GM21390 (cell line): ENCODE data around the gene LRRC1.
"Not testable (repeated sequence)": the region's sequence is repeated elsewhere in the genome, so short reads cannot be mapped to it uniquely, and the experiment has no call there.

ENCODE experiments used
- ATAC-seq: cut with Tn5 transposase; IDR thresholded peaks from one replicate; pipeline ENCODE4 v1.9.1; 2021; ENCODE audit not compliant: unreplicated experiment

LRRC1 gene

DNA sequence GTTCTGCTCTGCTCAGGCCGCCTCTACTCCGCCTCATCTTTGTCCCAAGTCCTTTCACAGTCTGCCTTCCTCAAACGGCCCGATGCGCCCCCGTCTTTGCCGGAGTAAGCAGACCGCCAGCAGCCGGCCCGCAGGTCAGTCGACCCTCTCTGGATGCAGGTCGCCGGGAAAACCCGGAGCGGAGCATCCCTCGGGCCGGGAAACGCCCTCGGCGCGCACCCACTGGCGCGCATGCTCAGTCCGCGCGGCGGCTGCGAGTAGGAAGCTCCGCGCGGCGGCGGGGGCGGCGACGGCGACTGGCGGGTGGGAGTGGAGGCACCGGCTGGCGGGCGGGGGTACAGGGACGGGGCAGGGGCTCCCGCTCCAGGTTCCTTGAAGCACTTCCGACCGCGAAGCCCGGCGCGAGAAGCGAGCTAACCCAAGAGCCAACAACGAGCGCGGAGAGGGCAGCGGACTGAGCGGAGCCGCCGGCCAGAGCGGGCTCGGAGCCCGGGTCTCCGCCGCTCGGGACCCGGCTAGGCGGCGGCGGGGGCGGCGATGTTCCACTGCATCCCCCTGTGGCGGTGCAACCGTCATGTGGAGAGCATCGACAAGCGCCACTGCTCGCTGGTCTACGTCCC, at the start of gene LRRC1:
TSS of gene LRRC1 (plus strand) at position 286 of the 620 bp plus-strand sequence. CDS start at position 538, 252 bp downstream.
- peak; percentile 72 for ATAC-seq

DNA sequence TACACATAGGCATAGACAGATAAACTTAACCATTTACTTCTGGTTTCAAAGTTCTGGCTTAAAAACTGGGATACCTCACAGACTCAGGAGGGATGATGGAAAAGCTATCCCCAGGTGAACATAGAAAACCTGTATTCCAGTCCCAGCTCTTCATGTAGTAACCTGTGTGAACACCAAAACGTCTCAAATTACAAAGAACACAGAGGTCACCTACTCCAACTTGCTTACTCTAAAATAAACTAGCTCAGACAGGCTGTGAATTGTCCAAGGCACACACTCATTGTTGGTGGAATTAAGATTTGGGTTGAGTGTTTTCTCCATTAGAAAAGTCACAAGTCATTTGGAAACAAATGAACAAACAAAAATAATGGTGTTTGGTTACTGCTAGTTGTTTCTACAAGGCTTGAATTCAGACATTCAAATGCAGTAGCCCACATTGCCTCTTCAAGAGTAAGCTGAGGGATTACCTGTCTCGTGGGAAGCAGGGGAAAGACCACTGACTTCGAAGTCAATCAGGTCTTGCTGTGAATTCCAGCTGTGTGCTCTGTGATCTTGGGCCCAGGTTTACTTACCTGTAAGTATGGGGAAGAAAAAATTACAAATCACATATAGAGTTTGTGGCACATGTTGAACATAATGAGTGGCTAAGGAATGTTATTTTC, 48.2 kb upstream of the LRRC1 start:
- no peak for ATAC-seq

DNA sequence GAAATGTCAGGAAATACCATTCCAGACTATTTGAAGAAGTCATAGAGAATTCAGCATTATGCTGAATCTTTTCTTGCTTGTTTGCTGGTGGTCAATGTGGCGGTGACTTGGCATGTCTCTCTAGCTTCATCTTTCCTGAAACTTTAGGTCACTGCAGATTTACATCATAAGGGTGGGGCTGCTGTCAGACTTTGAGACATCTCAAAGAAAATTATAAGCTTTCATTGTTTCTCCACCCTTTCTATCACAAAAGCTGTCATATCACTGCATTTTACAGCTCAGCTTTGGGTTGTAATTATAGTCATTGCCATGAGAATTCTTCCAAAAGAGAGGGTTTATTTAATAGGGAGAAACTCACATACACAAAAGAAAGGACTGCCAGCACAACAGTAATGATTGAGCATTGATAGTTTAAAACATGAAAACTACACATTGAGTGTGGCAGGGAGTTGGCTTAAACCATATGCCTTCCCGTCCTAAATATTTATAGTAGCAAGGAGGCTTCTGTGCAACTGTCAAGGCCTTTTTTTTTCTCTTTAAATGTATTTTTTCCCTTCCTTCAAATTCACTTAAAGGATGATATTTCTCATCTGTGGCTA, 44.7 kb upstream of the LRRC1 start:
- no peak for ATAC-seq

DNA sequence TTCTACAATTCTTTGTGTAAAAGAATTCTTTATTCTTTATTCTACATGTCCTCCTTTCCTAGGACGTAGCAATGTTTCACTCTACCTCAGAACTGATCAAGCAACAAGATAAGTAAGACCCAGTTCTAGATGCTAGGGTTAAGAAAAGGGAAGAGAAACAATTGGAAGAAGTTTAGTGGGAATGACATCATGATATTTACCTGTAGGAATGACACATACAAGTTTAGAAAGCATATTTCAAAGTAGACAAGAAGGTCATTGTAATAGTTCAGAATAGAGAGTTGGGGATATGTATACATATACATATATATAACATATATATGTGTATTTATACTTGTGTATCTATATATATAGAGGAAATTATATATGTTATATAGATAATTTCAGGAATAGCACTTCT, 43.4 kb upstream of the LRRC1 start:
- no peak for ATAC-seq

DNA sequence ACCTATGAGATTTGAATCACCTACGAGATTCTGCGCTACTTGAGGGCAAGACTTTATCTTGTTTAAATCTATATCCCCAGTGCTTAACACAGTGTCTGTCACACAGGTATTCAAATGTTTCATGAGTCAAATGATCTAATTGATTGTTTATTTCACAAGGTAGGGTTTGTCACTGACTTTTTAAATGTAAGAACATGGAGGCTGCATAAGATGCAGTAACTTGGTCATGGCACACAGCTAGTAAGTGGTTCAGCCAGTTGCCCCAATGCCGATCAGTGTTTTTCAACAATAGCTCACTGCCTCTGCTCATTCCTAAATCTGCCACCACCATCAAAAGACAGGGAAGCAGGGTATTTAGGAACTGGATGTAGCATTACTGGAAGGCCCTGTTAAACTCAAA, 42.4 kb upstream of the LRRC1 start:
- no peak for ATAC-seq

DNA sequence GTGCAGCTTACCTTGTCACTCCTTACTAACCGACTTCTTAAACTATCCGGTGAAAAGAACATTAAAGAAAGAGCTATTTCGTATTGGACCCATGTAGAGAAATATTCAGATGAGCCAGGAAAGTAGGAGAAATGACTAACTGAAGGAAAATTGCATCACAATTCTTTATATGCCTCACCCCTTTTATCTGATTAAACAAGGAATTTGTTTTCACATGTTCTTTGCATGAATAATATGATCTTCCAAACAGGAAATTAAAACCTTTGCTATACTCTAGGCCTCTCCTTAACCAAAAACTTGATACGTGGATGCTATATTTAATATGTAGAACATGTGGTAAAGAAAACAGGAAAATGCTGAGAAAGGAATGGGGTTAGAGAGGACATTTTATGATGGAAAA, 41.9 kb upstream of the LRRC1 start:
- ATAC-seq = no peak

DNA sequence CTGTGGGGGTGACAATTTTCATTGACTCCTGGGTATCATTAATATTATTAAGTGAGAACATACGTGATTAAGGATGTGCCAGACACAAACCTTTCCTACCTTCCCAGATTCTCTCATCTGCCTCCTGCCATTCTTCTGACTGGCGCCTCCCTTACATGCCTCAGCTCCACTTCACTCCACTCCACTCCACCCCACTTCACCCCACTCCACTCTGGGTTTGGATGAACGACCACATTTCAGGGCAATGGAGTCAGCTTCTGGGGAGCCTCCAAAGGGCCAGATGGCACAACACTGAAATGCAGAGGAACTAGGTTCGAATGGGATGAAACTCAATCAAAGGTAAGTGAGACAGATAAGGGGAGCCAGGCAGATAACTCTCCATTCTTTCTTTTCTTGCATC, 40.5 kb upstream of the LRRC1 start:
- no peak for ATAC-seq

DNA sequence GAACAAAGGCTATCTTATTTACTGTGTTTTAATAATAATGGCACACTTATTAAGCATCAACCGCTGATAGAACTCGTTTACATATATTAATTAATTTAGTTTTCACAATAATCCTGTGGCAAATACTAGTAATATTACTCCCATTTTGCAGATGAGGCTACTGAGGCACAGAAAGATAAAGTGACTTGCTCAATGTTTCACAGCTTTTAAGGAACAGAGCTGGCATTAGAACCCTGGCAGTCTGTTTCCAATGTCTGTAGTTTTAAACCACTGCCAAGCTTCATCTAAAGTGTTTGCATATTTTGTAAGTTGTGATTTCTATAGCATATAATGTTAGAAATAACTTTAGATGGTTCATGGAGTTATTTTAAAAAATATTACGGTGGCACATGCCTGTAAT, 38.4 kb upstream of the LRRC1 start:
- no peak for ATAC-seq

DNA sequence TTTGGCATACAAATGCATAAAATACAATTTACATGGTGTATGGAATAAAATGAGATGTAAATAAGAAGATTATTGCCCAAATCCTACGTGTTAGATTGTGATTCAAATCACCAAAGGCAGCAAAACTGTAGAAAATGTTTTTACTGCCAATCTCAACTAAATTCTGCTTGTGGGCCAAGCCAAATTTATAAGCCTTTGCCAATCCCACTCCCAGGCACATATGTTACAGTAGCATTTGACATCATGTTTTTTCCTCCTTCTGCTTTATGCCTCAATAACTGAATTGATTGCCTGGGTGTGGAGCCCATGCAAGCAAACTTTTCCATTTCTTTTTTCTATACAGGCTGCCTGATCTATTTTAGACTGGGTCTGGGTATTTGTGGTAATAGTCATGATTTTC, 36.3 kb upstream of the LRRC1 start:
- ATAC-seq = no peak

DNA sequence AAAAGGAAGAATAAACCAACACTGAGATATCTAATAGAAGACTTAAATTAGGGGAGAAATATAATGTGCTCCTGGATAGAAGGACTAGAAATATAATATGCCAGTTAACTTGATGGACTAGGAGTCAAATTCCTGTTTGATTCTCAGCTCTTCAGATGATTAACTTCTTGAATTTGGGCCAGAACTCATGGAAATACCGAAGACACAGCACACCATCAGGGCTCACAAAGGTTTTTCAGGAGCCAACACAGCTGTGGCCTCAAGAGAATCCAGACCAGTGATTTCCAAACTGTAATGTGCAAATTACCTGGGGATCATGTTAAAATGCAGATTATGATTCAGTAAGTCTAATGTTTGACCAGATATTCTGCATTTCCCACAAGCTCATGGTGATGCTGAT, 33.8 kb upstream of the LRRC1 start:
- no peak for ATAC-seq

DNA sequence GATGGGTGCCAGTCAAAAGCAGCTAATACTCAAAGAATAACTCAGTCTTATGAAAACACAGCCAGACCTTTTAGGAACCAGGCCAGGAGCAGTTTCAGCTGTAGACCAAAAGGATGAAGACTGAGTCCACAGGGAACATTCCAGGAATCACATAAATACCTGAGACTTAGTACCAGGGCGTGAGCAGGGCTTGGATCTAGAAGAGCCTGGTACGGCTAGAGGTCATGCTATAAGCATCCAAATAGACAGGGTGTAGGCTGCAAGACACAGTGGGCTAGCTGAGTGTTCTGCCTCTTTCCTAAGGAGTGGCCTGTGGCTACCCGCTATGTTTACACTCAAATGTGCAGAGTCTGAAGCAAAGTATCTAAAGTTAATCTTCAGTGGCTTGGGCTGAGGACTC, 29.5 kb upstream of the LRRC1 start:
- no peak for ATAC-seq

DNA sequence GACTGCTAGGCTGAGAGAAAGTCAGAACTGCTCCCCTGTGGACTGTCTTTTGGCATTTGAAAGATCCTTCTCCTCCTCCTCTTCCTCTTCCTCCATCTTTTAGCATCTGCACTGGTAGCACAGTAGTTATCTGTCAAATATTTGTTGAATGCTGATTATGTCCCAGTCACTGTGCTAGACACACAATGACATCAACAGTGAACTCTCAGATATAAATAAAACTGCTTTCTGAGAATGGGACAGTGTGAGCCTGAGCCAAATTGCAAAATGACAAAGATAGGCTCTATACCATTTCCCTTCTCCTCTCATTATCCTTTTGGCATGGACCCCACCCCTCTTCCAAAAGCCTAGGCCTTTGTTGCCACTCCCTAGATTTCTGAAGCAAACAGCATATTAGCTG, 27.9 kb upstream of the LRRC1 start:
- ATAC-seq = no peak

DNA sequence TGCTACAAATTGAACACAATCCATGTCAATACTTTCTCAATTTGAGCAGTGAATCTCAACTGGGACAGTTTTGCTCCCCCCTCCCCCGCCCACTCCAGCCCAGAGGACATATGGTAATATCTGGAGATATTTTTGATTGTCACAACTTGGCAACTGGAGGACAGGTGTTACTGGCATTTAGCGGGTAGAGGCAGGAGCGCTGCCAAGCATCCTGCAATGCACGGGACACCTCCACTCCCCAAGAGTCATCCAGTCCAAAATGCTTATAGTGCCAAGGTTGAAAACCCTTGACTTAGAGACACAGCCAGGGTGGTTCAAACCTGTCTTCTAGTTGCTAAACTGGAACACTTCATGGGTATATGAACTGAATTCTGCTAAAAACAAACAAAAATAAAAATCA, 26.9 kb upstream of the LRRC1 start:
- ATAC-seq = no peak

DNA sequence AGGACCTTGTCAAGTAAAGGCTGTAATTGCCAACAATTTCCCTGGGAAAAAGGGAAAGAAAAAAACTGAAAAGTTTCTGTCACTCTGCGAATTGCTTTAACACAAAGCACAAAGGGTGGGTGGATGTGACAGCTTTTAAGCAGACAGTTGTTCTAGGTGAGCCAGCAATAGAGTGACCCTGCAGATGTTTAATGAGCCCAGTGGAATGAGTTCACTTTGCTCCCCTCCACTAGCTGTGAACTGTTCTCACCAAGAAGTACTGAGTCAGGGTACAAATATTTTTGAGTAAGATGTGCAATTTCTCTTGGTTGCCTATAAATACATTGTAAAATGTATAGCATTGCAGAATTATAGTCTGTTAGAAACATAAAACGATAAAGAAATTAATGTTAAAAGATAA, 26.2 kb upstream of the LRRC1 start:
- ATAC-seq = no peak

DNA sequence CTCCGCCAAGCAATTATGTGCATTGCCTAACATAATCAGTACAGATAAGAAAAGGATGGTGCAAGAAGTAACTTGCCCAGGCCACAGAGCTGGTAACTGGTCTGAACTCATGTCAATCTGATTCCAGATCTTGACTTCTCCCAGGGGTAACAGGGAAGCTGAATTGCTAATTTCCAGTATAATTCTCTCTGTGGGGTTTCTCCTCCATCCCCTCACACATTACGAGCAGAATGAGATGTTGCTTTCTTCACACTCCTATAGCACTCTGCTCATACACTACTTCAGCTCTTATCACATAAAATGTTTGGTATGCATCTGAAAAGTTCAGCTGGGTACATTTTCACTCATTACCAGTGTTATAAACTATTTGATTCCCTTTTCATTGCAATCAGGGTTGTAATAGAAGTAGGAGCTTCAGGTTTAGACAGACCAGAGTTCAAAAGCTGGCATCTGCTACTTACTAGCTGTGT, 24.0 kb upstream of the LRRC1 start:
- ATAC-seq = no peak

DNA sequence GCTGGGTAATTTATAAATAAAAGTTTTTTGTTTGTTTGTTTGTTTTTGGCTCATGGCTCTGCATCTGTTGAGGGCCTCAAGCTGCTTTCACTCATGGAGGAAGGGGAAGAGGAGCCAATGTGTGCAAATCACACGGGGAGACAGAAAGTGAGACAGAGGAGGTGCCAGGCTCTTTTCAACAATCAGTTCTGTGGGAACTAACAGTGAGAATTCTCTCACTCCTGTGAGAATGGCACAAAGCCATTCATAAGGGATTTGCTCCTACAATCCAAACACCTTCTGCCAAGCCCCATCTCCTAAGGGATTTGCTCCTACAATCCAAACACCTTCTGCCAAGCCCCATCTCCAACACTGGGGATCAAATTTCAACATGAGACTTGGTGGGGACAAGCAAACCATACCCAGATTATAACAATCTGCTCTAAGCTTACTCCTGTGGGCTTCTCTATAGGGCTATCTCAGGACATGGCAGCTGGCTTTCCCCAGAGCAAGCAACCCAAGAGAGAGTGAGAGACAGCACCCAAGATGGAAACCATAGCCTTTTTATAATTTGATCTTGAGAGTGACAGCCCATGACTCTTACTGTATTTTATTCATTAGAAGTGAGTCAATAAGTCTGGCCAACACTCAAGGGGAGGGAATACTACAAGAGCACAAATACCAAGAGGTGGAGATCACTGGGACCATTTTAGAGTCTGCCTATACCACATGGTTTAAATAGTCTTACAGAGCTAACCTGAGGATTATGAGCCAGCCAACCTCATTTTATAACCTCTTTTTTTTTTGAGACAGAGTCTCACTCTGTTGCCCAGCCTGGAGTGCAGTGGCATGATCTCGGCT, 22.8 kb upstream of the LRRC1 start:
- ATAC-seq = no peak

DNA sequence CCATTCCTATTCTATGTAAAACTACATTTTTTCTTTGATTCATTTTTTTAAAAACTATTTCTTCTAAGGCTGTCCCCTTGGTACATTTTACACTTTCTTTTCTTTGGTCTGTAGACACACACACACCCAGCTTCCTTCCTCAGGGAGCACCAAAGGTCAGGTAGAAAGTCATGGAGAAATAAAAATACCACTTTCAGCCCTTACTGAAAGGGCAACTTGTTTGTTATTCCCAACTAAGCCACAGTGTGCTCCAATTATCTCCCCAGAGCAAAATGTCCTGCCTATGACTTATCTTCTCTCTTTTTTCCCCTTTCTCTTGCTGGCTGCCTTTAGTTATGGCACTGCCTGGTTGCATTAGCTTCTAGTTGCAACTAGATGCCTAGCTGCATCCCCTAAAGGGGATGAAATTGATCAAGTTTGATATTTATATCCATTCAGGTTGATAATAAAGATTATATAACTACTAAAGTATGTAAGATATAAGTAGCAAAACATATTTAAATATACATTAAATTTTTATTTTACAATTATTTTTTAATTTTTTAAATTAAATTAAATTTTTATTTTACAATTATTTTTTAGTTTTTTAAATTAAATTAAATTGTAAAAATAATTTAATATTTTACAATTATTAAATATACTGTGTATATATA, 21.6 kb upstream of the LRRC1 start:
- no peak for ATAC-seq

DNA sequence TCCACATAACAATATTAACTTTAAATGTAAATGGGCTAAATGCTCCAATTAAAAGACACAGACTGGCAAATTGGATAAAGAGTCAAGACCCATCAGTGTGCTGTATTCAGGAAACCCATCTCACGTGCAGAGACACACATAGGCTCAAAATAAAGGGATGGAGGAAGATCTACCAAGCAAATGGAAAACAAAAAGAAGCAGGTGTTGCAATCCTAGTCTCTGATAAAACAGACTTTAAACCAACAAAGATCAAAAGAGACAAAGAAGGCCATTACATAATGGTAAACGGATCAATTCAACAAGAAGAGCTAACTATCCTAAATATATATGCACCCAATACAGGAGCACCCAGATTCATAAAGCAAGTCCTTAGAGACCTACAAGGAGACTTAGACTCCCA, 18.7 kb upstream of the LRRC1 start:
- not testable (repeated sequence) for ATAC-seq

DNA sequence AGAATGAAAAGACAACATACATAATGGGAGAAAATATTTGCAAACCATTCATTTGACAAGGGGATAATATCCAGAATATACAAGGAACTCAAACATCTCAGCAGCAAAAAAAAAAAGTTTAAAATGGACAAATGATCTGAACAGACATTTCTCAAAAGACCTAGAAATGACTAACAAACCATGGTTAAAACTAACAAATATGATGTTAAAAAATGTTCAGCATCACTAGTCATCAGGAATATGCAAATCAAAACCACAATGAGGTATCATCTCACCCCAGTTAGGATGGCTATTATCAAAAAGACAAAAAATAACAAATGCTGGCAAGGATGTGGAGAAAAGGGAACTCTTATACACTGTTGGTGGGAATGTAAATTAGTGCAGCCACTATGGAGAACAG, 9.8 kb upstream of the LRRC1 start:
- not testable (repeated sequence) for ATAC-seq

DNA sequence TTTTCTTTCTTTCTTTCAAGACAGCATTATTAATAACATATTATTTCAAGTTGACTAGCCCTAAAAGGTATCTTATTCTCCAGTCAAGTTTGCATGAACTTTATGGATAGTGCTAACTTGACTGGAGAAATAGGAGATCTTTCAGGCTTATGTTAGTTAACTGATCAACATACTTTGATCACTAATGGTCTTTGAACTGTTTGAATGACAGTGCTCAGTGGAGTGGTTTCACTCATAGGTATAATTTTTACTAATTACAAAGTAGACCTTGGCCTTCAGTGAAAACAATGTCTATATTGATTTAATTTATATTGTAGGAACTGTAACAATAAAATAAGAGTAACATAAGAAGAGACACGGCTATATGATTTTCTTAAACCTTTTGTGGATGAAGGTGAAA, 8.0 kb upstream of the LRRC1 start:
- ATAC-seq = no peak

DNA sequence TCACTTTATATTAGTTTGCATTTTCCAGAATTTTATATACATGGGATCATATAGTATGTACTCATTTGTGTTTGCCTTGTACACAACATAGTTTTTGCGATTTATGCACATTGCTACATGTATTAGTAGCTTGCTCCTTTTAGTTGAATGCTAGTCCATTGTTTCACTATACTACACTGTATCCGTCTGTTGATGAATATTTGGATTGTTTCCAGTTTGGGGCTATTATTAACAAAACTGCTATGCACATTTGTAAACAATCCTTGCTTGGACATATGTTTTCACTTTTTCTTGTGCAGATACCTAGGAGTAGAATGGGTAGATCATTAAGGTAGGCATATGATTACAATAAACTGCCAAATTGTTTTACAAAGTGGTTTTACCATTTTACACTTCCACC, 3.9 kb upstream of the LRRC1 start:
- ATAC-seq = no peak
